K562 (cell line): ENCODE data around the gene CEACAM20. TPM values are rescaled to one million over a fixed set of nuclear protein-coding genes. Genes with fewer than 3 reads are reported as not detected.
"Not testable (repeated sequence)": the region's sequence is repeated elsewhere in the genome, so short reads cannot be mapped to it uniquely, and the experiment has no call there.

Experiments
- ATAC-seq: fragments of 200-7000 bp; cut with Tn5 transposase; 3 replicates; pipeline ENCODE4 v1.9.1; 2020; ENCODE audit warnings: moderate library complexity
- BruUV-seq: library from RNA; stranded (reverse); fragments of 400-500 nt; replicated peaks from 2 replicates; lab custom pipeline; 2021; lab: Mats Ljungman, UMichigan
- CTCF ChIA-PET: fragments of 300-600 bp; formaldehyde crosslinking; extraction: SDS; loops from one replicate; lab custom pipeline; 2021; ENCODE audit warnings: low intra/inter-chr PET ratio; lab: Yijun Ruan, JAX
- POLR2A ChIA-PET: fragments of 300-600, 350-650 bp; sonication (Branson Sonifier 250); formaldehyde crosslinking; extraction: SDS; loops from one replicate; lab custom pipeline; 2021; ENCODE audit warnings: antibody characterized with exemption, inconsistent platforms; lab: Yijun Ruan, JAX
- DNase-seq, 4 experiments: peaks; one replicate each; pipeline versions ENCODE4 v3.0.0 to v3.0.0-alpha.2; 2011 to 2018; ENCODE audit warnings: low spot score in 3 of 4, mixed read lengths in 3 of 4; ENCODE audit errors: extremely low read depth in 1 of 4
- FAIRE-seq: peaks from 2 replicates; lab custom pipeline; 2011; peaks lifted over from hg19 to GRCh38; lab: Jason Lieb, UNC
- H2AFZ ChIP-seq: 2 replicates; pipeline ENCODE4 v1.6.0; 2011; ENCODE audit warnings: low read depth, low read length, control low read depth, inconsistent platforms
- H3K27ac ChIP-seq: fragments of 200-600 bp; 3 replicates; pipeline ENCODE4 v1.8.0; 2011; ENCODE audit warnings: low read depth, mild to moderate bottlenecking, control low read depth, inconsistent platforms, low read length, moderate library complexity, mixed read lengths; ENCODE audit errors: extremely low read depth
- H3K27me3 ChIP-seq, 2 experiments: fragments of 300-600 bp in 1 of 2; 2 replicates in 1 of 2; 3 replicates in 1 of 2; pipeline versions ENCODE4 v1.6.0 to v1.8.0; 2011; ENCODE audit warnings: inconsistent platforms in 2 of 2, low read length in 2 of 2, mild to moderate bottlenecking in 1 of 2, mixed read lengths in 1 of 2, moderate library complexity in 1 of 2; ENCODE audit not compliant: control insufficient read depth in 2 of 2, insufficient read depth in 2 of 2
- H3K36me3 ChIP-seq: fragments of 300-600 bp; 3 replicates; pipeline ENCODE4 v1.8.0; 2011; ENCODE audit warnings: mild to moderate bottlenecking, low read length, inconsistent platforms; ENCODE audit not compliant: control insufficient read depth, insufficient read depth
- H3K4me1 ChIP-seq, 2 experiments: fragments of 200-600 bp in 1 of 2; replicated peaks in 1 of 2; 2 replicates in 1 of 2; 3 replicates in 1 of 2; pipeline versions ENCODE4 v1.5.1 to v1.8.0; 2011; ENCODE audit warnings: inconsistent platforms in 2 of 2, low read length in 2 of 2, mild to moderate bottlenecking in 1 of 2, mixed read lengths in 1 of 2, moderate library complexity in 1 of 2; ENCODE audit not compliant: control insufficient read depth in 2 of 2, insufficient read depth in 2 of 2
- H3K4me2 ChIP-seq: 2 replicates; pipeline ENCODE4 v1.6.1; 2011; ENCODE audit warnings: low read length, control low read depth, inconsistent platforms, mixed read lengths; ENCODE audit not compliant: insufficient read depth
- H3K4me3 ChIP-seq: fragments of 200-600 bp; sonication (generic), shearing (Covaris generic); 2 replicates; pipeline ENCODE4 v1.5.1; 2016; ENCODE audit warnings: control low read depth, inconsistent platforms
- H3K79me2 ChIP-seq: fragments of 200-600 bp; 3 replicates; pipeline ENCODE4 v1.8.0; 2011; ENCODE audit warnings: low read length, inconsistent platforms; ENCODE audit not compliant: control insufficient read depth, insufficient read depth
- H3K9ac ChIP-seq, 2 experiments: 2 replicates each; pipeline versions ENCODE4 v1.6.0 to v1.6.1; 2011; ENCODE audit warnings: low read depth in 2 of 2, low read length in 2 of 2, control low read depth in 1 of 2, inconsistent platforms in 1 of 2, mild to moderate bottlenecking in 1 of 2, mixed read lengths in 1 of 2; ENCODE audit not compliant: insufficient read depth in 1 of 2
- H3K9me1 ChIP-seq: one replicate; pipeline ENCODE4 v1.6.0; 2011; ENCODE audit warnings: inconsistent platforms, mild to moderate bottlenecking, low read length, moderate library complexity; ENCODE audit not compliant: control insufficient read depth, insufficient read depth
- H3K9me3 ChIP-seq: replicated peaks from 2 replicates; pipeline ENCODE4 v1.5.1; 2011; ENCODE audit warnings: low read depth, low read length, inconsistent platforms; ENCODE audit not compliant: control insufficient read depth, insufficient read depth
- H4K20me1 ChIP-seq: replicated peaks from 2 replicates; pipeline ENCODE4 v1.6.1; 2011; ENCODE audit warnings: low read length, inconsistent platforms, mixed read lengths; ENCODE audit not compliant: control insufficient read depth, insufficient read depth
- IRF2 ChIP-seq: sonication (generic); formaldehyde crosslinking; IDR thresholded peaks from 2 replicates; pipeline ENCODE4 v1.8.1; 2022; ENCODE audit warnings: mild to moderate bottlenecking, missing genetic modification reagents
- SPI1 ChIP-seq: IDR thresholded peaks from 2 replicates; pipeline ENCODE4 v1.6.1; 2011; ENCODE audit warnings: low read depth, low read length, control low read depth, borderline replicate concordance
- WGBS: fragments of 100-300 bp; shearing (Covaris generic); methylation state at CpG from one replicate; pipeline ENCODE4 v1.1.6; 2016; ENCODE audit warnings: low coverage, mixed read lengths; ENCODE audit not compliant: insufficient coverage; ENCODE audit errors: missing lambda C conversion rate; 5-methylcytosine and 5-hydroxymethylcytosine counted together
- in situ Hi-C: fragments of 300-500 bp; cut with MboI; formaldehyde crosslinking; loops from 4 replicates; pipeline ENCODE4 v1.15.0; 2018; ENCODE audit warnings: inconsistent platforms, mixed read lengths
- intact Hi-C: fragments of 100-400 bp; cut with micrococcal nuclease; formaldehyde crosslinking; loops from 2 replicates; pipeline ENCODE4 v1.14.2; 2022
- polyA plus RNA-seq, 8 experiments: library from polyadenylated mRNA; depleted of rRNA in 4 of 8; stranded (reverse) in 5 of 8; unstranded in 3 of 8; fragments of >200 nt; fragmentation: Nextera tagmentation in 2 of 8; fragmentation: Illumina TruSeq in 1 of 8; extraction: Ambion mirVana in 2 of 8; extraction: Trizol in 1 of 8; gene quantifications; 2 replicates each; pipeline versions ENCODE4 v1.2.1 to v1.2.3, GENCODE V29; 2011 to 2014; ENCODE audit warnings: inconsistent platforms in 1 of 8, missing spikeins in 1 of 8
- total RNA-seq, 7 experiments: library from RNA; depleted of rRNA in 6 of 7; stranded (reverse); fragments of >200 nt in 6 of 7; fragmentation: Illumina TruSeq in 2 of 7; extraction: Trizol in 2 of 7; gene quantifications; 2 replicates each; pipeline versions ENCODE4 v1.2.1 to v1.2.3, GENCODE V29; 2011 to 2021; ENCODE audit warnings: low replicate concordance in 1 of 7

Gene CEACAM20
- total and polyA plus RNA-seq, 9 of the 15 experiments (the other 6 are each of a cell fraction or from before 2014, with no cell fraction given): not detected

- H3K4me1 ChIP-seq, H3K36me3 ChIP-seq, in situ Hi-C loops, H3K9ac ChIP-seq, CTCF ChIA-PET, H2AFZ ChIP-seq, H3K4me2 ChIP-seq, H4K20me1 ChIP-seq, H3K79me2 ChIP-seq, FAIRE-seq, ATAC-seq, H3K27me3 ChIP-seq, POLR2A ChIA-PET, DNase-seq, H3K27ac ChIP-seq, BruUV-seq, H3K9me3 ChIP-seq, intact Hi-C loops, H3K4me3 ChIP-seq, H3K9me1 ChIP-seq: not testable (repeated sequence)
- 79% methylated on average over 6 of the region's 33 CpGs for WGBS
Observed at GRCh38 chr19:44563086-44563655, 33.7 kb upstream of the CEACAM20 start.

- TF ChIP-seq IRF2 (CRISPR knock-in tag) (no peak), SPI1 (0 out of 2 replicates have a peak, but pooled peaks have one; percentile 33)
- H3K9me1 ChIP-seq: no peaks in the 10 kb centered on the region
- BruUV-seq: no TSS peak
- no peak overlapping the region for H3K4me2 ChIP-seq
- CTCF ChIA-PET: no interaction called here
- H3K4me1 ChIP-seq: peaks cover 8 to 9% of the 10 kb centered on the region in 2 experiments; a peak in 4 of 5 replicates
- no peaks in the 10 kb centered on the region for H3K27me3 ChIP-seq
- no peaks in the 10 kb centered on the region for H3K9me3 ChIP-seq
- H3K36me3 ChIP-seq: no peaks in the 10 kb centered on the region
- in situ Hi-C loops (no loop called here), intact Hi-C loops (no loop called here)
- no peaks in the 10 kb centered on the region for H4K20me1 ChIP-seq
- POLR2A ChIA-PET: no interaction called here
- H3K79me2 ChIP-seq: no peaks in the 10 kb centered on the region
- H3K4me3 ChIP-seq: no peak overlapping the region
- FAIRE-seq: no peak
- no peak overlapping the region for H3K27ac ChIP-seq
- no peak for ATAC-seq
- DNase-seq: no peak
- H3K9ac ChIP-seq: no peak overlapping the region
- H2AFZ ChIP-seq: no peak overlapping the region
- WGBS: 80% methylated on average over 2 of the region's 2 CpGs
Observed at GRCh38 chr19:44557933-44558332, 28.5 kb upstream of the CEACAM20 start.
